SKM-1 treated with dmso at 0.1 percent for 144 hours (cell line): ENCODE data around the gene ACKR3.

ENCODE experiments used
- DNase-seq: peaks from one replicate; lab custom pipeline; 2025; ENCODE audit not compliant: unreplicated experiment; lab: John Stamatoyannopoulos, UW

ACKR3 gene

GRCh38 chr2:236583621-236584203 lies 14.1 kb downstream of the ACKR3 start:
- DNase-seq, result no peak

DNA sequence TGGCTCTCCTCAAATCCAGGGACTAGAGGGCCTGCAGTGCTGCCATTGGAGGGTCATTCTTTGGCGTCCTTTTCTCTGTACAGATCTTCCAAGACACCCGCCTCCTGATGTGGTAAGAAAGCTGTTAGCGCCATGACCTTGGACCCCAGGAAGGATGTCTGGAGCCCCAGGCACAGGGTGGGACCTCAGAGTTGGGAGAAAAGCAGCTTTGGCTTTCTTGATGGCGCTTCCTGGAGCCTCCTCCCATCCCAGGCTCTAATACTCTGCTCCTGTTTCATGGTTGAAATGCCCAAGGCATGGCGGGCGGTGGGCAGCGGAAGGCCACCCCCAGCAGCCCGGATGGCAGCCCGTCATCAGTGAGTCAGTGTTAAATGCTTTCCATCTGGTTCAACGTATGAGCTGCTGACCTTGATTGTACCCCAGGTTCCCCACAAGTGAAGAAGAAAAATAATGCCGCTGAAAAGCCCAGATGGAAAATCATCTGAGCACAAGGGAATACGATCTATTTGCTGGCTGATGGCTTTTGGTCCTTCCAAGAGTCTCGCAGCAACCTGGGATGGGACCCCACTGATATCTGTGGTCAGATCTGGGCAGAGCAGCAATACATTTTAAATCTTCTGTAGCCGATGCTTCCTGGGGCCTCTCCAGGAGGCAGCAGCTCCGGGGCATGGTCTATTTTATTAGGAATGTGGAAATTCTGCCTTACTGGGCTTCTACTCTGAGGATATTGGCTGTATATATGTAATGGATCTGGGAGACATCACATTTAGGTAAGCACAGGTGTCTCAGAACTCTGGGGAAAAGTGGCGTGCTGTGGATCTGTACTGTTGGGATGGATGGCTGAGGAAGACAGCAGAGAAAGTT lies 15.1 kb downstream of the ACKR3 start:
- no peak for DNase-seq

GRCh38 chr2:236585966-236586365 lies 16.3 kb downstream of the ACKR3 start:
- DNase-seq, result no peak

- DNase-seq, result no peak
Observed at GRCh38 chr2:236587861-236588815, 18.5 kb downstream of the ACKR3 start.

- DNase-seq, result no peak
Observed at GRCh38 chr2:236588932-236589592, 19.4 kb downstream of the ACKR3 start.

GRCh38 chr2:236590846-236591245 lies 21.2 kb downstream of the ACKR3 start:
- DNase-seq, result no peak

- DNase-seq, result no peak
Observed at GRCh38 chr2:236592821-236593220, 23.2 kb downstream of the ACKR3 start.

- no peak for DNase-seq
Observed at GRCh38 chr2:236593531-236593930, 23.9 kb downstream of the ACKR3 start.

DNA sequence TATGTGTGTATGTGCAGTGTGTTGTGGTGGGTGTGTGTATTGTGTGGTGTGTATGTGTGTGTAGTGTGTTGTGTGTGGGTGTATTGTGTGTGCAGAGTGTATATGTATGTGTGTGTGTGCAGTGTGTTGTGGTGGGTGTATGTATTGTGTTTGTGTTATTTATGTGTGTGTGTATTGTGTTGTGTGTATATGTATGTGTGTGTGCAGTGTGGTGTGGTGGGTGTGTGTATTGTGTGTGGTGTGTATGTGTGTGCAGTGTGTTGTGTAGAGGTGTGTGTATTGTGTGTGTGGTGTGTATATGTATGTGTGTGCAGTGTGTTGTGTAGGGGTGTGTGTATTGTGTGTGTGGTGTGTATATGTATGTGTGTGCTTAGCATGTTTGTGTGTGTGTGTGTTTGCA lies 24.3 kb downstream of the ACKR3 start:
- DNase-seq, result no peak

DNA sequence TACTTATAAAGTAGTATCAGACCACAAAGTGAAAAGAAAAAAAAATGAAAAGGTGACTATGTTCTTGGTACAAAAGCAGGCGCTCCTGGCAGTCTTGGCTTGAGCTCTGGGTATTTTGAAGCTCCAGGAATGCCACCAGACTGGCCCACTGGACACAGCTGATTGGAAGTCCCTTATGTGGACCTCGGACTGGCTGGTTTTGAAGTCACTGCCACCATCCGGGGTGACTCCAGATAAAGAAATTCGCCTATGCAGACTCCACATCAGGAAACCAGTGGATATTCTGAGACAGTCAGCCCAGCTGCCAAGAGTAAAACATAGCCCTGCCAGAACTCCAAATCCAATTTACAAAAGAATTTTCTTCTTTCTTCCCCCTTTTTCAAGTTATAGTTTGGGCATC lies 28.0 kb downstream of the ACKR3 start:
- DNase-seq, result no peak

DNA sequence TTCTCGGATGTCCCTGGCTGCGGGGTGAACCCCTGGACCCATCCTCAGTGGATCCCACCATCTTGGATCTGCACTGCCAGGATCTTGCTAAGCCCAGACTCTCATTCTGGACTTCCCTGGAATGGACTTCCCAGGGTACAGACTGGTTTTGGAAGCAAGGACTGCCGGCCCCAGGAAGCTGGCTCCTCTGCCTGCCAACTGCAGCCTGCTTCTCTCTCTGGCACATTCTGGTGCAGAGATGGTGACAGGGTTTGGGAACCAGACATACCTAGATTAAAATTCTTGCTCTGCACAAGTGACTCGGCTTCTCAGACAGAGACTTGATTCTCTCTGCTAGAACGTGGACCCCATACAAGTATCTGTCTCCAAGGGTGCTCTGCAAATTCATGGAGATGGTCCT lies 29.4 kb downstream of the ACKR3 start:
- DNase-seq, result no peak

DNA sequence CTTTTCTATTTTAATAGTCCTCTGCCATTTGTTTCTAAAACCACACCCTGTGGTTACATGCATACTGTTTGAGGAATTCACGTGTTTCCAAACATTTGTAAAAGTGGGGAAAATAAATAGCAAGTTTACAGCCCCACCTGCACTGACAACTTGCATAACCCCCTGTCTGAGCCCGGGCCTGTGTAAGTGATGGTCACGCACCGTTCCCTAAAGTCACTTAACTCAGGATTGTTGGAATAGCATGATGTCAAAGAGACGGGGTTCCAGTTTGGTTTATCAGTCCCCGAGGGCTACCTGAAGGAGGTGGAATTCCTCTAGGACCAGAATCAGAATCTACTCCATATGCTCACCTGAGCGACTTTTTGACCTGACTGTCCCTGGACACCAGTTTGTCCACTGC lies 30.5 kb downstream of the ACKR3 start:
- DNase-seq, result no peak

GRCh38 chr2:236600892-236601291 lies 31.3 kb downstream of the ACKR3 start:
- no peak for DNase-seq

DNA sequence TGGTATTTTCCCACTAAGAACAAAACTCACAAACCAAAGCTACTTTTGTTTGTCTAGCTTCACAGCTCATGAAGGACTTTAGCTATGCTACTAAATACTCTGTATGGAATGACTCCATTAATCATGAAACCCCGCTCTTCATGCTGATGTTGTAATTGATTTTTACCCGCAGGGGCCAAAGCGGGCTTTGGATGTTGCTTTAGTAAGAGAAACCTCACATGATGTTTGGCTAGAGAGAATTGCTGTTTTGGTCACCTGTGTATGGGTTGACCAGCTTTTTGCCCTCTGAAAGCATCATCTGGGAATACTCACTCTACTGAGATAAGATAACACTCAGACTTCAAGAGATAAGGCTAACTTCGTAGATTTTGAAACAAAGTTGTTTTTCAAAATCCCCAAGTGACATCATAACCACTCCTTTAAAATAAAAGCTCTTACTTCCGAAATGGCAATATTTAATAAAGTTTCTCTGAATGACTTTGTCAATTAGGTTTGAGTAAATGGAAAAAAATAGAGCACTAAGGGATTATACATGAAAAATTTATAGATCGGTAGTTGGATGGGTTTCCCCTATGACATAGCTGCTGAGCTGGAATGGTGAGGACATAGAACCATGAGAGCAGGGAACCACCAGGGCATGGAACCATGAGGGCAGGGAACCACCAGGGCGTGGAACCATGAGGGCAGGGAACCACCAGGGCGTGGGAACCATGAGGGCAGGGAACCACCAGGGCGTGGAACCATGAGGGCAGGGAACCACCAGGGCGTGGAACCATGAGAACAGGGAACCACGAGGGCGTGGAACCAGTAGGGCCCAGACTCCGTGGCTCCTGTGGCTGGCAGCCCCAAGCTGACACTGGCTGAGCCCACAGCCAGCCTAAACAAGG lies 31.9 kb downstream of the ACKR3 start:
- no peak for DNase-seq

DNA sequence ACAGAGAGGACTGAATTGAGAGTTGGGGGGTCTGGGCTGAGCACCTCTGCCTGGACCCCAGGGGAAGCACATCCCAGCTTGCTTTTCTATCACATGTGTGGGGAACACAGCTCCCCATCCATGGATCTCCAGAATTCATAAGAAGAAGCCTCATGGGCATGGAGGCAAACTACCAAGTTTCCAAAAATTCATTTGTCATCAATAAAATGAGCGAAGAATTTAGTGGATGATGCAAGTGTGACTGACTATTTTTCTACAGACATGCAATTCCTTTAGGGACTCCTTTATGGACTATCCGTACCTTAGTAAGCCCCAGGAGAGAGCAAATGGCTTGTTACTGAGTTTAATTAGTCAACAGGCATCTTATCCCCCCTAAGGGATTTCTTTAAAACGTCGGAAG lies 33.1 kb downstream of the ACKR3 start:
- no peak for DNase-seq

GRCh38 chr2:236603361-236604015 lies 33.9 kb downstream of the ACKR3 start:
- DNase-seq, result no peak

- DNase-seq, result no peak
Observed at GRCh38 chr2:236604575-236605344, 35.1 kb downstream of the ACKR3 start.

DNA sequence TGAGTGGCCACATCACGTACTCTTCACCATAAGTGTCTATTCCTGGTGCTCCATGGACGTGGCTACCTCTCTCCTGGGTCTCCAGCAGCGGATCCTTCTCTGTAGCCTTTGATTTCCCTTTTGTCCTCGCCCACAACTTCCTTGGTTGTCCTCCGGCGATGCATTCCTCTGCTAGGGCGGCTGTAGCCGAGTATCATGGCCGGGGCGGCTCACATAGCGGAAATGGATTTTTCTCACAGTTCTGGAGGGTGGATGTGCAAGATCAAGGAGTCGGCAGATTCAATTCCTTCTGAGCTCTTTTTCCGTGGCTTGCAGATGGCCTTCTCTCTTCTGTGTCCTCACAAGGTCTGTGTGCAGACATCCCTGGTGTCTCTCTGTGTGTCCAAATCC lies 35.7 kb downstream of the ACKR3 start:
- DNase-seq, result no peak

GRCh38 chr2:236606023-236606422 lies 36.4 kb downstream of the ACKR3 start:
- no peak for DNase-seq
